Endodermal cell (in vitro differentiated cells): ENCODE measurements around the gene C1QTNF1. TPM values are rescaled to one million over a fixed set of nuclear protein-coding genes. Genes with fewer than 3 reads are reported as not detected.
A peak's percentile ranks its signal among the peaks of the same experiment; 100 is the strongest.

Source experiments
- DNase-seq: peaks from one replicate; pipeline ENCODE4 v3.0.0-alpha.2; 2017
- H3K27ac ChIP-seq: 2 replicates; pipeline ENCODE4 v1.5.1; 2013; ENCODE audit warnings: mild to moderate bottlenecking, low read depth, low read length, moderate library complexity
- H3K27me3 ChIP-seq: 2 replicates; pipeline ENCODE4 v1.6.1; 2013; ENCODE audit warnings: mild to moderate bottlenecking, low read length, moderate library complexity; ENCODE audit not compliant: insufficient read depth, control insufficient read depth, poor library complexity, severe bottlenecking
- H3K36me3 ChIP-seq: 2 replicates; pipeline ENCODE4 v1.7.0; 2013; ENCODE audit warnings: mild to moderate bottlenecking, low read length, moderate library complexity; ENCODE audit not compliant: control insufficient read depth, insufficient read depth
- H3K4me1 ChIP-seq: one replicate; pipeline ENCODE4 v1.7.0; 2013; ENCODE audit warnings: low read length; ENCODE audit not compliant: control insufficient read depth, insufficient read depth
- H3K4me3 ChIP-seq: 2 replicates; pipeline ENCODE4 v1.5.1; 2013; ENCODE audit warnings: mild to moderate bottlenecking, low read length, moderate library complexity
- H3K9ac ChIP-seq: 2 replicates; pipeline ENCODE4 v1.6.1; 2013; ENCODE audit warnings: mild to moderate bottlenecking, low read length, moderate library complexity; ENCODE audit not compliant: poor library complexity, severe bottlenecking; ENCODE audit errors: extremely low read depth
- H3K9me3 ChIP-seq: 2 replicates; pipeline ENCODE4 v1.6.1; 2013; ENCODE audit warnings: mild to moderate bottlenecking, low read length, moderate library complexity; ENCODE audit not compliant: control insufficient read depth
- H3K27ac Mint-ChIP-seq: 2 replicates; pipeline ENCODE4 v1.8.0; 2020; ENCODE audit warnings: mixed read lengths
- H3K27me3 Mint-ChIP-seq: 2 replicates; pipeline ENCODE4 v1.8.0; 2021; ENCODE audit warnings: mild to moderate bottlenecking, mixed read lengths; ENCODE audit not compliant: insufficient read depth
- H3K36me3 Mint-ChIP-seq: 2 replicates; pipeline ENCODE4 v1.8.0; 2020; ENCODE audit warnings: low read depth, mixed read lengths
- H3K4me1 Mint-ChIP-seq: 2 replicates; pipeline ENCODE4 v1.8.0; 2020; ENCODE audit warnings: mixed read lengths
- H3K4me3 Mint-ChIP-seq: 2 replicates; pipeline ENCODE4 v1.8.0; 2020; ENCODE audit warnings: mild to moderate bottlenecking, moderate library complexity, mixed read lengths
- H3K9me3 Mint-ChIP-seq: 2 replicates; pipeline ENCODE4 v1.8.0; 2020; ENCODE audit warnings: mild to moderate bottlenecking, mixed read lengths
- whole genome bisulfite sequencing, 2 experiments: methylation state at CpG; one replicate each; pipeline versions ENCODE4 v1.1.5 to v1.1.7; 2013; ENCODE audit warnings: missing lambda C conversion rate in 2 of 2, mixed read lengths in 1 of 2; ENCODE audit not compliant: insufficient coverage in 1 of 2, insufficient read length in 1 of 2; 5-methylcytosine and 5-hydroxymethylcytosine counted together
- total RNA-seq, 2 donors: library from RNA; stranded (reverse); fragmentation: NEBNext Ultra II Directional in 1 of 2; extraction: Animal tissue kit (Norgen Biotek cat#: 25700) in 1 of 2; gene quantifications; 2 replicates in 1 of 2; 3 replicates in 1 of 2; pipeline ENCODE4 v1.2.1, GENCODE V29; 2021
- TF ChIP-seq, protein P1 (sequence below): fragments of 200-600 bp; sonication (generic); conservative IDR thresholded peaks from 2 replicates; pipeline ENCODE4 v1.5.0; 2021; ENCODE audit warnings: antibody characterized with exemption, mild to moderate bottlenecking

C1QTNF1 gene
- total RNA-seq, 2 donors from 2014 or later: 16.0 to 16.5 TPM

DNA sequence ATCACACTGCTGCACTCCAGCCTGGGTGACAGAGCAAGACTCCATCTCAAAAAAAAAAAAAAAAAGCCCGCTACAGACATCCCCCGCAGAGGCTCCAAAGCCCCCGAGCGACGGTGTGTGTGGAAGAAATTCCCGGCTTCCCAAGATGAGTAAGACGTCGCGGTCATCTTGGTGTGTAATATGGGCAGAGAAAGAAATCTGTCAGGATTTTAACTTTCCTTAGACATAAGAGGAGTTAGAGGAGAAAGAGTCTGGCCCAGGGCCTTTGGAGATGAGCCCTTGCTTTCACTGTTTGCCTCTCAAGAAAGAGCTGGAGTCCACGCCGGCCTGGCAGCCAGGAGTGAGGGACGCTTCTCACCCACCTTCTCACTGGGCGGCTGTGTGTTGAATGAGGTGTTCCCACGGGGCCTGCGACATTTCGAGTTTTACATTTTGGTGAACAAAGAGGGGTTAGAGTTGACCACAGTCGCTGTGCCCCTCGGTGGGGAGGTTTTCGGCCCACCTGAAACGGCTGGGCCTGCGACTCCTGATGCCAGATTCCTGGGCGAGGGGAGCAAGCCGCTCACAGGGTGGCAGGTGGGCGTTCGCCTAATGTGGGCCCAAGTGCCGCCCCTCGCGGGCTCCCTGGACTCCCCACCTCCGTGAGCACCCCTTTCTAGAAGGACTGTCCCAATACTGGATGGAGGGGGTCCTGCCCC, 17.9 kb downstream of the C1QTNF1 start:
- Histone ChIP-seq H3K27ac (no peak overlapping the region), H3K4me3 (no peak overlapping the region), H3K9me3 (no peaks in the 10 kb centered on the region), H3K4me1 (no peaks in the 10 kb centered on the region), H3K27me3 (peaks cover 4% of the 10 kb centered on the region), H3K36me3 (no peaks in the 10 kb centered on the region), H3K9ac (no peak overlapping the region)
- no peak overlapping the region for H3K4me3 Mint-ChIP-seq
- no peak for DNase-seq
- TF ChIP-seq, protein P1, sequence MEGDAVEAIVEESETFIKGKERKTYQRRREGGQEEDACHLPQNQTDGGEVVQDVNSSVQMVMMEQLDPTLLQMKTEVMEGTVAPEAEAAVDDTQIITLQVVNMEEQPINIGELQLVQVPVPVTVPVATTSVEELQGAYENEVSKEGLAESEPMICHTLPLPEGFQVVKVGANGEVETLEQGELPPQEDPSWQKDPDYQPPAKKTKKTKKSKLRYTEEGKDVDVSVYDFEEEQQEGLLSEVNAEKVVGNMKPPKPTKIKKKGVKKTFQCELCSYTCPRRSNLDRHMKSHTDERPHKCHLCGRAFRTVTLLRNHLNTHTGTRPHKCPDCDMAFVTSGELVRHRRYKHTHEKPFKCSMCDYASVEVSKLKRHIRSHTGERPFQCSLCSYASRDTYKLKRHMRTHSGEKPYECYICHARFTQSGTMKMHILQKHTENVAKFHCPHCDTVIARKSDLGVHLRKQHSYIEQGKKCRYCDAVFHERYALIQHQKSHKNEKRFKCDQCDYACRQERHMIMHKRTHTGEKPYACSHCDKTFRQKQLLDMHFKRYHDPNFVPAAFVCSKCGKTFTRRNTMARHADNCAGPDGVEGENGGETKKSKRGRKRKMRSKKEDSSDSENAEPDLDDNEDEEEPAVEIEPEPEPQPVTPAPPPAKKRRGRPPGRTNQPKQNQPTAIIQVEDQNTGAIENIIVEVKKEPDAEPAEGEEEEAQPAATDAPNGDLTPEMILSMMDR: no peak
- no peaks in the 10 kb centered on the region for H3K9me3 Mint-ChIP-seq
- no peaks in the 10 kb centered on the region for H3K36me3 Mint-ChIP-seq
- peaks cover 23% of the 10 kb centered on the region for H3K27me3 Mint-ChIP-seq
- no peak overlapping the region for H3K27ac Mint-ChIP-seq
- no peaks in the 10 kb centered on the region for H3K4me1 Mint-ChIP-seq
- WGBS, 2 experiments: 82 to 87% methylated on average over 19 to 29 of the region's 29 CpGs

DNA sequence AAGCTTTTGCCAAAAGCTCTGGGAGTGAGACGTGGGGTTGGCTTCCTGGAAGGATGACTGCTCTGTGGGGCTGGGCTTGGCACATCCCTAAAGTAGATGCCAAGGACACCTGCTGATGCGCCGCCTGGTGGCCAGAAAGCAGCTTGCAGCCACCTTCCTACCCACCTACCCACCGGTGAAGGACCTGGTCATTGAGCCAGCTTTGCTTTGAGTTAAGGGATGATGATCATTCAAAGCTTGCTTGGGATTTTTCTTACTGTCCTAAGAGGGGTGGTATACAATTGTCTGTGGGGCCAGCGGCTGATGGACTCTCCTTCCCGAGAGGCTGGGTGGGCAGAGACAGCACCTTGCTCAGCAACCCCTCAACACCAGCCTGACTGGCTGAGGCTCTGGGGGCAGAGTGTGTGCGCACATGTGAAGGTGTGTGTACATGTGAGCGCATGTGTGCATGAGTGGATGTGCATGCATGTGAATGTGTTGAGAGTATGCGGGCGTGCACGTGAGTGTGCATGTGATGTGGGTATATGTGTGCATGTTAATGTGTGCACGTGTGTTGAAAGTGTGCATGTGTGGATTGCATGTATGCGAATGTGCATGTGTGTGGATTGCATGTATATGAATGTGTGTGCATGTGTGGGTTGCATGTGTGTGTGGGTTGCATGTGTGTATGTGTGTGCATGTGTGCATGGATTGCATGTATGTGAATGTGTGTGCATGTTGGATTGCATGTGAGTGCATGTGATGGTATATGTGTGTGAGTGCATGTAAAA, 18.6 kb downstream of the C1QTNF1 start:
- H3K27ac ChIP-seq: no peak overlapping the region
- H3K36me3 ChIP-seq: no peaks in the 10 kb centered on the region
- H3K27me3 Mint-ChIP-seq: peaks cover 23% of the 10 kb centered on the region
- H3K36me3 Mint-ChIP-seq: no peaks in the 10 kb centered on the region
- H3K9me3 ChIP-seq: no peaks in the 10 kb centered on the region
- H3K27me3 ChIP-seq: peaks cover 4% of the 10 kb centered on the region
- no peak overlapping the region for H3K4me3 Mint-ChIP-seq
- H3K4me3 ChIP-seq: no peak overlapping the region
- no peaks in the 10 kb centered on the region for H3K4me1 Mint-ChIP-seq
- DNase-seq: peak; percentile 93
- H3K9ac ChIP-seq: no peak overlapping the region
- H3K9me3 Mint-ChIP-seq: no peaks in the 10 kb centered on the region
- 75 to 81% methylated on average over 6 to 13 of the region's 13 CpGs for WGBS, 2 experiments
- TF ChIP-seq, protein P1: peak; percentile 82
- H3K4me1 ChIP-seq: no peaks in the 10 kb centered on the region
- no peak overlapping the region for H3K27ac Mint-ChIP-seq

DNA sequence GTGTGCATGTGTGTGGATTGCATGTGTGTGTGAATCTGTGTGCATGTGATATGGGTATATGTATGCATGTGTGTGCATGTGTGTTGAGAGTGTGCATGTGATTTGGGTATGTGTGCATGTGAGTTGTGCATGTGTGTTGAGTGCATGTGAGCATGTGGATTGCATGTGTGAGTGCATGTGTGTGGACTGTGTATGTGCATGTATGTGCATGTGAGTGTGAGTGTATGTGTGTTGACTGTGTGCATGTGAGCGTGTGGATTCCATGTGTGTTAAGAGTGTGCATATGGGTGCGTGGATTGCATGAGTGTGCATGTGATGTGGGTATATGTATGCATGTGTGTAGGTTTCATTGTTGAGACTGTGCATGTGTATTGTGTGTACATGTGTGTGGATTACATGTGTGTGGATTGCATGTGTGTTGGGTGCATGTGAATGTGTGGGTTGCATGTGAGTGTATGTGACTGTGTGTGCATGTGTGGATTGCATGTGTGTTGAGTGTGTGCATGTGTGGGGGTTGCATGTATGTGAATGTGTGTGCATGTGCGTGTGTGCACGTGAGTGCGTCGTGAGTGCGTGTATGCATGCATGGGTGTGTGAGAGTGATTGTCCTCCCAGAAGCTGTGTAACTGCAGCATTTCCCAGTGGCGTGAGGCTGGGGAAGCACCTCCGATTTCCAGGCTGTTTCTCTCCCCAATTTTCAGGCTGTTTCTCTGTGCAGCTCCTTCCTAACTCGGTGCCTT, 19.4 kb downstream of the C1QTNF1 start:
- peaks cover 20% of the 10 kb centered on the region for H3K27me3 Mint-ChIP-seq
- no peaks in the 10 kb centered on the region for H3K36me3 ChIP-seq
- H3K27ac ChIP-seq: no peak overlapping the region
- H3K9me3 ChIP-seq: no peaks in the 10 kb centered on the region
- no peaks in the 10 kb centered on the region for H3K4me1 Mint-ChIP-seq
- no peaks in the 10 kb centered on the region for H3K9me3 Mint-ChIP-seq
- TF ChIP-seq, protein P1: no peak
- no peak overlapping the region for H3K4me3 ChIP-seq
- peaks cover 4% of the 10 kb centered on the region for H3K27me3 ChIP-seq
- H3K4me1 ChIP-seq: no peaks in the 10 kb centered on the region
- no peak overlapping the region for H3K27ac Mint-ChIP-seq
- no peak overlapping the region for H3K4me3 Mint-ChIP-seq
- no peak overlapping the region for H3K9ac ChIP-seq
- DNase-seq: no peak
- no peaks in the 10 kb centered on the region for H3K36me3 Mint-ChIP-seq
- 85 to 86% methylated on average over 5 to 10 of the region's 10 CpGs for WGBS, 2 experiments
